Thymus (tissue), 11 donors: ENCODE data around the gene CTPS1. TPM values are rescaled to one million over a fixed set of nuclear protein-coding genes. Genes with fewer than 3 reads are reported as not detected.

Experiments used
- DNase-seq, 9 donors: peaks; one replicate each; pipeline ENCODE4 v3.0.0-alpha.2; 2013; ENCODE audit warnings: low spot score in 9 of 9, low read depth in 6 of 9, missing footprints in 1 of 9
- H3K27ac ChIP-seq, 2 donors: one replicate each; pipeline ENCODE4 v1.5.1; 2013; ENCODE audit warnings: control low read depth in 1 of 2, low read depth in 1 of 2, low read length in 1 of 2, mild to moderate bottlenecking in 1 of 2, moderate library complexity in 1 of 2
- H3K27me3 ChIP-seq, 2 donors: one replicate each; pipeline ENCODE4 v1.5.1; 2013; ENCODE audit warnings: low read length in 1 of 2; ENCODE audit not compliant: control insufficient read depth in 2 of 2, insufficient read depth in 1 of 2
- H3K36me3 ChIP-seq, 2 donors: one replicate each; pipeline ENCODE4 v1.5.1; 2013; ENCODE audit warnings: low read length in 1 of 2, mild to moderate bottlenecking in 1 of 2, moderate library complexity in 1 of 2; ENCODE audit not compliant: control insufficient read depth in 2 of 2, insufficient read depth in 2 of 2
- H3K4me1 ChIP-seq, 2 donors: one replicate each; pipeline ENCODE4 v1.5.1; 2013; ENCODE audit warnings: low read length in 2 of 2; ENCODE audit not compliant: control insufficient read depth in 2 of 2, insufficient read depth in 2 of 2
- H3K4me3 ChIP-seq, 2 donors: one replicate each; pipeline ENCODE4 v1.5.1; 2013; ENCODE audit warnings: low read length in 2 of 2, control low read depth in 1 of 2, mild to moderate bottlenecking in 1 of 2
- H3K9me3 ChIP-seq, 2 donors: one replicate each; pipeline ENCODE4 v1.5.1; 2013; ENCODE audit warnings: low read length in 1 of 2, mild to moderate bottlenecking in 1 of 2; ENCODE audit not compliant: control insufficient read depth in 2 of 2, insufficient read depth in 1 of 2
- WGBS: extraction: QIAGEN DNeasy Blood & Tissue Kit; methylation state at CpG from one replicate; pipeline ENCODE4 v1.1.7; 2013; 5-methylcytosine and 5-hydroxymethylcytosine counted together
- polyA plus RNA-seq: library from polyadenylated mRNA; stranded (reverse); fragments of 200-250 nt; gene quantifications from one replicate; pipeline ENCODE4 v1.2.3, GENCODE V29; 2013
- total RNA-seq: library from RNA; stranded (reverse); fragments of 120-200 nt; gene quantifications from one replicate; pipeline ENCODE4 v1.2.4, GENCODE V29; 2013
- donor health status: healthy.

Gene CTPS1
- total and polyA plus RNA-seq, 2 donors = 13.4 to 23.2 TPM

GRCh38 chr1:40984531-40984930 lies 5.0 kb downstream of the CTPS1 start:
- H3K4me1 ChIP-seq = peaks cover 9 to 17% of the 10 kb centered on the region in 2 donors
- H3K27ac ChIP-seq = no peak overlapping the region
- 96% methylated on average over 4 of the region's 4 CpGs for WGBS

DNA sequence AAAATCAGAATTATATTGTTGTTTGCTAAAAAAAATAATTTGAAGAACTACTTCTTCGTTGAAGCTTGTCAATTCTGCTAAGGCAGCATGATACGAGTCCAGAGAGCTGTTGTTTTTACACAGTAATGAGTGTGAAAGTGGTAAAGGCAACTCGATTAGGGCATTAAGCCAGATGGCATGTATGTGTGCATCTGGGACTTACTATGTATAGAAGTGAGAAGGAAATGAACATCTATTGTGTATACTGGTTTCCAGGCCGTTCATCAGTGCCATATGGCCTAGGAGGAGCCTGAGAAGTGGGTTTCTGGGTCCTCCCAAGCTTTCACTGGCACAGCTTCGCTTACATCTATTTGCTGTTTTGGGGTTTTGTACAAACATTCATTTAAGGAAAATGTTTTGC lies 5.7 kb downstream of the CTPS1 start:
- peaks cover 38 to 73% of the 10 kb centered on the region in 2 donors for H3K36me3 ChIP-seq

More at GRCh38 chr1:40984531-40984930, 5.0 kb downstream of the CTPS1 start:
- Histone ChIP-seq H3K4me3 (no peak overlapping the region), H3K27me3 (no peaks in the 10 kb centered on the region), H3K36me3 (peaks cover 36 to 66% of the 10 kb centered on the region in 2 donors), H3K9me3 (no peaks in the 10 kb centered on the region)
- no peak for DNase-seq

DNA sequence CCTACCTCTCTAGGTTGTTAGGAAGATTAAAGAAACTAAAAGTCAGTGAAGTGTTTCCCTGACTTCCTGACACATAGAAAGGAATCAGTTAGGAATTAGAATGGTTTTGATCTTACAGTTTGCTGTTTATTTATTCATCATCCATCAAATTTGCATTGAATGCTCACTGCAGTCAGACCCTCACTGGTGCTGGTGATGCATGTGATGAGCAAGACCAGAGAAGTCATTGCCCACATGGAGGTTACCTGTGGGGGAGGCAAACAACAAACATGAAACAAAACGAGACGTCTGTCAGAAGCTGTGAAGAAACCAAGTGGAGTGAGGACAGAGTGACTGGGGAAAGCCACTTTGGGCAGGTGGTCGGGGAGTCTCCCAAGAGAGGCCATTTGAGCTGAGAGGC lies 6.4 kb downstream of the CTPS1 start:
- peaks cover 6 to 11% of the 10 kb centered on the region in 2 donors for H3K4me1 ChIP-seq
- no peaks in the 10 kb centered on the region for H3K27me3 ChIP-seq
- no peak overlapping the region for H3K27ac ChIP-seq
- DNase-seq = no peak
- no peak overlapping the region for H3K4me3 ChIP-seq
- H3K9me3 ChIP-seq = no peaks in the 10 kb centered on the region
- 96% methylated on average over 3 of the region's 3 CpGs for WGBS
- peaks cover 45 to 80% of the 10 kb centered on the region in 2 donors for H3K36me3 ChIP-seq

More for the DNA sequence above, 5.7 kb downstream of the CTPS1 start:
- DNase-seq = no peak
- no peak overlapping the region for H3K27ac ChIP-seq
- WGBS = 93% methylated on average over 5 of the region's 5 CpGs
- no peaks in the 10 kb centered on the region for H3K9me3 ChIP-seq
- H3K4me3 ChIP-seq = no peak overlapping the region
- no peaks in the 10 kb centered on the region for H3K27me3 ChIP-seq
- H3K4me1 ChIP-seq = peaks cover 9 to 17% of the 10 kb centered on the region in 2 donors

- H3K27ac ChIP-seq = no peak overlapping the region
- no peak overlapping the region for H3K4me3 ChIP-seq
- H3K4me1 ChIP-seq = peaks cover 3 to 8% of the 10 kb centered on the region in 2 donors
- no peaks in the 10 kb centered on the region for H3K9me3 ChIP-seq
- 98% methylated on average over 10 of the region's 10 CpGs for WGBS
- DNase-seq = no peak
- no peaks in the 10 kb centered on the region for H3K27me3 ChIP-seq
- H3K36me3 ChIP-seq = peaks cover 46 to 85% of the 10 kb centered on the region in 2 donors
Observed at GRCh38 chr1:40986328-40986783, 6.9 kb downstream of the CTPS1 start.

- H3K9me3 ChIP-seq = no peaks in the 10 kb centered on the region
- 96% methylated on average over 3 of the region's 3 CpGs for WGBS
- DNase-seq = no peak
- peaks cover 47 to 91% of the 10 kb centered on the region in 2 donors for H3K36me3 ChIP-seq
- no peak overlapping the region for H3K27ac ChIP-seq
- no peak overlapping the region for H3K4me3 ChIP-seq
- H3K27me3 ChIP-seq = no peaks in the 10 kb centered on the region
- H3K4me1 ChIP-seq = peaks cover 0 to 3% of the 10 kb centered on the region in 2 donors
Observed at GRCh38 chr1:40986956-40987355, 7.5 kb downstream of the CTPS1 start.

DNA sequence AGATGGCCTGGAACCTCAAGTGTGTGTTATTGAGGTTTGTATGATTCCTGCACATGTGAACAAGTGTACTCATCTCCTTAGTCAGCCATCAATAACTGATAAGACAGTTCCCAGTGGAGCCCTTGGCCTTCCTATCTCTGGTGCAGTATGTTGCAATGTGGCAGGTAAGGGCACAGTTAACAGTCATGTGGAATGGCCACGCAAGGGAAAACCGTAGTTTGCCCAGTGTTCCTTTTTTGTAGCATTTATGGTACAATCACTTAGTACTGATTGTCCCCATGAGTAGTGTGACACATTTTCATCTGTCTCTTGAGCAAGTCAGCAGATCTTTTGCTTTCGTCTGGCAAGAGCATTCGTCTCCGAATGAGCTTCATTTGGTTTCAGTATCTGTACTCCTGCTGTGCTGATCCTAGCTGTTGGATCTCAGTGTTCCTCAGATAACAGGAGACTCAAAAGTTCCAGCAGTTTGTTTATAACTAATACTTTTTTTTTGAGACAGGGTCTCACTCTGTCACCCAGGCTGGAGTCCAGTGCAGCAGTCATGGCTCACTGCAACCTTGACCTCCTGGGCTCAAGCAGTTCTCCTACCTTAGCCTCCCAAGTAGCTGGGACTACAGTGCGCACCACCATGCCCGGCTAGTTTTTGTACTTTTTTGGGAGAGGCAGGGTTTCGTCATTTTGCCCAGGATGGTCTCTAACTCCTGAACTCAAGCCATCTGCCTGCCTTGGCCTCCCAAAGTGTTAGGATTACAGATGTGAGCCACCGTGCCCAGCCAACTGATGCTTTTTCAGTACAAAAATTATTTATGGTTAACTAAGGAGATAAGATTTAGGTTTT lies 8.2 kb downstream of the CTPS1 start:
- 98% methylated on average over 9 of the region's 9 CpGs for WGBS
- Histone ChIP-seq H3K27me3 (no peaks in the 10 kb centered on the region), H3K9me3 (no peaks in the 10 kb centered on the region), H3K4me1 (no peaks in the 10 kb centered on the region), H3K27ac (no peak overlapping the region), H3K36me3 (peaks cover 52 to 96% of the 10 kb centered on the region in 2 donors), H3K4me3 (no peak overlapping the region)
- DNase-seq = no peak

GRCh38 chr1:40988280-40988679 lies 8.8 kb downstream of the CTPS1 start:
- Histone ChIP-seq H3K27ac (no peak overlapping the region), H3K4me3 (no peak overlapping the region), H3K36me3 (peaks cover 52 to 98% of the 10 kb centered on the region in 2 donors), H3K9me3 (no peaks in the 10 kb centered on the region), H3K4me1 (no peaks in the 10 kb centered on the region), H3K27me3 (no peaks in the 10 kb centered on the region)
- DNase-seq = no peak
- WGBS = 97% methylated on average over 3 of the region's 3 CpGs

- Histone ChIP-seq H3K27ac (no peak overlapping the region), H3K4me3 (no peak overlapping the region), H3K27me3 (no peaks in the 10 kb centered on the region), H3K4me1 (no peaks in the 10 kb centered on the region), H3K36me3 (peaks cover 52 to 95% of the 10 kb centered on the region in 2 donors), H3K9me3 (no peaks in the 10 kb centered on the region)
- WGBS = 99% methylated on average over 5 of the region's 5 CpGs
- DNase-seq = no peak
Observed at GRCh38 chr1:40989066-40989465, 9.6 kb downstream of the CTPS1 start.

DNA sequence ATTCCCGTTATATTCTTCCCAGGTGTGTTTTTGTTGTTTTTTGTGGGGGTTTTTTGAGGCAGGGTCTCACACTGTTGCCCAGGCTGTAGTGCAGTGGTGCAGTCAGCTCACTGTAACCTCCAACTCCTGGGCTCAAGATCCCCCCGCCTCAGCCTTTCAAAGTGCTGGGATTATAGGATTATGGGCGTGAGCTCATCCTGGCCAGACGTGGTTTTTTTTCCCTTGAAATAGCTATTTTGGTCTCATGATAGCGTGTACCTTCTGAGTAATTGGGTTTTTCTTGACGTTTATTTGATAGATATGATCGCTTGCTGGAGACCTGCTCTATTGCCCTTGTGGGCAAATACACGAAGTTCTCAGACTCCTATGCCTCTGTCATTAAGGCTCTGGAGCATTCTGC lies 17.6 kb downstream of the CTPS1 start:
- Histone ChIP-seq H3K27me3 (no peaks in the 10 kb centered on the region), H3K9me3 (no peaks in the 10 kb centered on the region), H3K4me3 (no peak overlapping the region), H3K27ac (no peak overlapping the region), H3K4me1 (no peaks in the 10 kb centered on the region), H3K36me3 (peaks cover 36 to 87% of the 10 kb centered on the region in 2 donors)
- no peak for DNase-seq
- 98% methylated on average over 8 of the region's 8 CpGs for WGBS
